K562 (cell line): ENCODE data around the gene CERS5. TPM values are rescaled to one million over a fixed set of nuclear protein-coding genes. Genes with fewer than 3 reads are reported as not detected.

Experiments used
- C11orf30 ChIP-seq: fragments of 450-650 bp; IDR thresholded peaks from 2 replicates; pipeline ENCODE4 v1.6.1; 2016; ENCODE audit warnings: low read depth, mild to moderate bottlenecking
- HNRNPUL1 ChIP-seq: fragments of 200-400 bp; formaldehyde crosslinking; IDR thresholded peaks from 2 replicates; pipeline ENCODE4 v1.6.1; 2017; ENCODE audit warnings: low read length
- KHSRP ChIP-seq: fragments of 450-650 bp; IDR thresholded peaks from 2 replicates; pipeline ENCODE4 v1.6.1; 2017
- PTBP1 ChIP-seq: fragments of 200-400 bp; formaldehyde crosslinking; IDR thresholded peaks from 2 replicates; pipeline ENCODE4 v1.6.1; 2017; ENCODE audit warnings: low read depth, low read length
- RFX1 ChIP-seq: fragments of 450-650 bp; IDR thresholded peaks from 2 replicates; pipeline ENCODE4 v1.6.1; 2016; ENCODE audit warnings: mild to moderate bottlenecking, moderate library complexity
- SAFB2 ChIP-seq: fragments of 200-400 bp; formaldehyde crosslinking; IDR thresholded peaks from 2 replicates; pipeline ENCODE4 v1.6.1; 2018; ENCODE audit warnings: borderline replicate concordance, low read length, low read depth, moderate library complexity; ENCODE audit not compliant: severe bottlenecking
- ZNF408 ChIP-seq: fragments of 250-450 bp; sonication (Bioruptor Pico); IDR thresholded peaks from 2 replicates; pipeline ENCODE4 v1.4.0; 2020; ENCODE audit warnings: low read depth, mild to moderate bottlenecking, moderate library complexity
- polyA plus RNA-seq, 8 experiments: library from polyadenylated mRNA; depleted of rRNA in 4 of 8; stranded (reverse) in 5 of 8; unstranded in 3 of 8; fragments of >200 nt; fragmentation: Nextera tagmentation in 2 of 8; fragmentation: Illumina TruSeq in 1 of 8; extraction: Ambion mirVana in 2 of 8; extraction: Trizol in 1 of 8; gene quantifications; 2 replicates each; pipeline versions ENCODE4 v1.2.1 to v1.2.3, GENCODE V29; 2011 to 2014; ENCODE audit warnings: inconsistent platforms in 1 of 8, missing spikeins in 1 of 8
- total RNA-seq, 7 experiments: library from RNA; depleted of rRNA in 6 of 7; stranded (reverse); fragments of >200 nt in 6 of 7; fragmentation: Illumina TruSeq in 2 of 7; extraction: Trizol in 2 of 7; gene quantifications; 2 replicates each; pipeline versions ENCODE4 v1.2.1 to v1.2.3, GENCODE V29; 2011 to 2021; ENCODE audit warnings: low replicate concordance in 1 of 7
- TF ChIP-seq, protein P1 (sequence below): fragments of 450-650 bp; IDR thresholded peaks from 2 replicates; pipeline ENCODE4 v1.6.1; 2016; ENCODE audit warnings: low read depth
- TF ChIP-seq, protein P2 (sequence below): fragments of 250-450 bp; sonication (Bioruptor Pico); IDR thresholded peaks from 2 replicates; pipeline ENCODE4 v1.8.0; 2021; ENCODE audit warnings: borderline replicate concordance, mild to moderate bottlenecking, moderate library complexity; ENCODE audit not compliant: poor library complexity, severe bottlenecking
- TF ChIP-seq, protein P3 (sequence below), 2 experiments: fragments of 250-450 bp in 1 of 2; fragments of 450-650 bp in 1 of 2; sonication (Bioruptor Pico) in 1 of 2; IDR thresholded peaks; 2 replicates each; pipeline versions ENCODE4 v1.6.1 to v1.8.0; 2016 to 2021; ENCODE audit warnings: mild to moderate bottlenecking in 2 of 2, moderate library complexity in 2 of 2, missing compliant biosample characterization in 1 of 2, missing genetic modification characterization in 1 of 2
- TF ChIP-seq, protein P4 (sequence below), 2 experiments: fragments of 450-650 bp in 1 of 2; sonication (generic) in 1 of 2; formaldehyde crosslinking; conservative IDR thresholded peaks; 2 replicates each; pipeline versions ENCODE4 v1.4.0 to v1.8.1; 2020 to 2022; ENCODE audit warnings: mild to moderate bottlenecking in 1 of 2, missing genetic modification reagents in 1 of 2
- TF ChIP-seq, protein P5 (sequence below): fragments of 200-800 bp; sonication (Bioruptor generic); IDR thresholded peaks from 2 replicates; pipeline ENCODE4 v1.6.1; 2017; ENCODE audit warnings: missing genetic modification characterization, missing compliant biosample characterization
- TF ChIP-seq, protein P6 (sequence below): fragments of 200-800 bp; sonication (Bioruptor generic); IDR thresholded peaks from 2 replicates; pipeline ENCODE4 v1.6.1; 2017; ENCODE audit warnings: missing genetic modification characterization, missing compliant biosample characterization

Gene CERS5
- total and polyA plus RNA-seq, 9 of the 15 experiments (the other 6 are each of a cell fraction or from before 2014, with no cell fraction given): 6.1 to 47.5 (median 17.8) TPM

DNA sequence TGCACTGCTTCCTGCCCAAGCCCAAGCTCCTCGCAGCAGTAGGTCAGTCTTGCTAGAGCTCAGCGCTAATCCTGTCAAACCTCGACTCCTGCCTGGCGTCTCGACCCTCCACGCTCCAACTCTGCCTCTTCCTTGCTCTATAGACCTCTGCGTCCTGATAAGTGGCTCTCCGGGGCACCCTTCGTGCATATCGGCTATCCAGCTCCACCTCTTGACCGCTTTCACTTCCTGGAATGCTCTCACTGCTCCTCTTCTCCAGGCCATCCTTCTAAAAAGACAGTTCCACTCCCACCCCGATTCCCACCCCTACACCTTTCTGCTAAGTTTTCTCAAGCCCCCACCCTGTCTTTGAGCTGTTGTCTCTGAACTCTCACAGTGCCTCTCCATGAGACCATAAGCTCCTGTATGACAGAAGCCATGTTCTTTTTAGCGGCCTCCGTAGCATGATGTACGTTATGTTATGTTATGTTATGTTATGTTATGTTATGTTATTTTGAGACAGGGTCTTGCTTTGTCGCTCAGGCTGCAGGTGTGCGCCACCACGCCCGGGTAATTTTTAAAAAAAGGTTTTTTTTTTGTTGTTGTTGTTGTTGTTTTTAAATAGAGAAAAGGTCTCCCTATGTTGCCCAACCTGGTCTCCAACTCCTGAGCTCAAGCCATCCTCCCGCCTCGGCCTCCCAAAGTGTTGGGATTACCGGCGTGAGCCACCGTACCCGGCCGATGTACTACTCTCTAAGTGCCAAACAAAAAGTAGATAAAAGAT is 54.5 kb downstream of the CERS5 start (continued):
- TF ChIP-seq, protein P1, sequence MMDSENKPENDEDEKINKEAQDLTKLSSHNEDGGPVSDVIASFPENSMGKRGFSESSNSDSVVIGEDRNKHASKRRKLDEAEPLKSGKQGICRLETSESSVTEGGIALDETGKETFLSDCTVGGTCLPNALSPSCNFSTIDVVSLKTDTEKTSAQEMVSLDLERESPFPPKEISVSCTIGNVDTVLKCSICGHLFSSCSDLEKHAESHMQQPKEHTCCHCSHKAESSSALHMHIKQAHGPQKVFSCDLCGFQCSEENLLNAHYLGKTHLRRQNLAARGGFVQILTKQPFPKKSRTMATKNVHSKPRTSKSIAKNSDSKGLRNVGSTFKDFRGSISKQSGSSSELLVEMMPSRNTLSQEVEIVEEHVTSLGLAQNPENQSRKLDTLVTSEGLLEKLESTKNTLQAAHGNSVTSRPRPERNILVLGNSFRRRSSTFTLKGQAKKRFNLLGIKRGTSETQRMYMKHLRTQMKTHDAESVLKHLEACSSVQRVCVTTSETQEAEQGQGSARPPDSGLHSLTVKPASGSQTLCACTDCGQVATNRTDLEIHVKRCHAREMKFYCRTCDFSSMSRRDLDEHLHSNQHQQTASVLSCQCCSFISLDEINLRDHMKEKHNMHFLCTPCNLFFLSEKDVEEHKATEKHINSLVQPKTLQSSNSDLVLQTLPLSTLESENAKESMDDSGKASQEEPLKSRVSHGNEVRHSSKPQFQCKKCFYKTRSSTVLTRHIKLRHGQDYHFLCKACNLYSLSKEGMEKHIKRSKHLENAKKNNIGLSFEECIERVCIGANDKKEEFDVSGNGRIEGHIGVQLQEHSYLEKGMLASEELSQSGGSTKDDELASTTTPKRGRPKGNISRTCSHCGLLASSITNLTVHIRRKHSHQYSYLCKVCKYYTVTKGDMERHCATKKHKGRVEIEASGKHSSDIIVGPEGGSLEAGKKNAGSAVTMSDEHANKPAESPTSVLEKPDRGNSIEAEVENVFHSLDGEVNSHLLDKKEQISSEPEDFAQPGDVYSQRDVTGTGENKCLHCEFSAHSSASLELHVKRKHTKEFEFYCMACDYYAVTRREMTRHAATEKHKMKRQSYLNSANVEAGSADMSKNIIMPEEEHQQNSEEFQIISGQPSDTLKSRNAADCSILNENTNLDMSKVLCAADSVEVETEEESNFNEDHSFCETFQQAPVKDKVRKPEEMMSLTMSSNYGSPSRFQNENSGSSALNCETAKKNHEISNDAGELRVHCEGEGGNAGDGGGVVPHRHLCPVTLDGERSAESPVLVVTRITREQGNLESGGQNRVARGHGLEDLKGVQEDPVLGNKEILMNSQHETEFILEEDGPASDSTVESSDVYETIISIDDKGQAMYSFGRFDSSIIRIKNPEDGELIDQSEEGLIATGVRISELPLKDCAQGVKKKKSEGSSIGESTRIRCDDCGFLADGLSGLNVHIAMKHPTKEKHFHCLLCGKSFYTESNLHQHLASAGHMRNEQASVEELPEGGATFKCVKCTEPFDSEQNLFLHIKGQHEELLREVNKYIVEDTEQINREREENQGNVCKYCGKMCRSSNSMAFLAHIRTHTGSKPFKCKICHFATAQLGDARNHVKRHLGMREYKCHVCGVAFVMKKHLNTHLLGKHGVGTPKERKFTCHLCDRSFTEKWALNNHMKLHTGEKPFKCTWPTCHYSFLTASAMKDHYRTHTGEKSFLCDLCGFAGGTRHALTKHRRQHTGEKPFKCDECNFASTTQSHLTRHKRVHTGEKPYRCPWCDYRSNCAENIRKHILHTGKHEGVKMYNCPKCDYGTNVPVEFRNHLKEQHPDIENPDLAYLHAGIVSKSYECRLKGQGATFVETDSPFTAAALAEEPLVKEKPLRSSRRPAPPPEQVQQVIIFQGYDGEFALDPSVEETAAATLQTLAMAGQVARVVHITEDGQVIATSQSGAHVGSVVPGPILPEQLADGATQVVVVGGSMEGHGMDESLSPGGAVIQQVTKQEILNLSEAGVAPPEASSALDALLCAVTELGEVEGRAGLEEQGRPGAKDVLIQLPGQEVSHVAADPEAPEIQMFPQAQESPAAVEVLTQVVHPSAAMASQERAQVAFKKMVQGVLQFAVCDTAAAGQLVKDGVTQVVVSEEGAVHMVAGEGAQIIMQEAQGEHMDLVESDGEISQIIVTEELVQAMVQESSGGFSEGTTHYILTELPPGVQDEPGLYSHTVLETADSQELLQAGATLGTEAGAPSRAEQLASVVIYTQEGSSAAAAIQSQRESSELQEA: peak; percentile 61
- no peak for TF ChIP-seq RFX1
- no peak for TF ChIP-seq C11orf30
- TF ChIP-seq HNRNPUL1: no peak
- TF ChIP-seq ZNF408 (CRISPR knock-in tag): no peak
- TF ChIP-seq, protein P2, sequence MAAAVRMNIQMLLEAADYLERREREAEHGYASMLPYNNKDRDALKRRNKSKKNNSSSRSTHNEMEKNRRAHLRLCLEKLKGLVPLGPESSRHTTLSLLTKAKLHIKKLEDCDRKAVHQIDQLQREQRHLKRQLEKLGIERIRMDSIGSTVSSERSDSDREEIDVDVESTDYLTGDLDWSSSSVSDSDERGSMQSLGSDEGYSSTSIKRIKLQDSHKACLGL: no peak
- TF ChIP-seq, protein P3, sequence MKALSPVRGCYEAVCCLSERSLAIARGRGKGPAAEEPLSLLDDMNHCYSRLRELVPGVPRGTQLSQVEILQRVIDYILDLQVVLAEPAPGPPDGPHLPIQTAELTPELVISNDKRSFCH (CRISPR knock-in tag; IDR thresholded peaks at IDR 0.05): no peak
- TF ChIP-seq, protein P3 (tag; IDR thresholded peaks at IDR 0.05): no peak
- TF ChIP-seq KHSRP: no peak
- no peak for TF ChIP-seq PTBP1
- TF ChIP-seq, protein P4, sequence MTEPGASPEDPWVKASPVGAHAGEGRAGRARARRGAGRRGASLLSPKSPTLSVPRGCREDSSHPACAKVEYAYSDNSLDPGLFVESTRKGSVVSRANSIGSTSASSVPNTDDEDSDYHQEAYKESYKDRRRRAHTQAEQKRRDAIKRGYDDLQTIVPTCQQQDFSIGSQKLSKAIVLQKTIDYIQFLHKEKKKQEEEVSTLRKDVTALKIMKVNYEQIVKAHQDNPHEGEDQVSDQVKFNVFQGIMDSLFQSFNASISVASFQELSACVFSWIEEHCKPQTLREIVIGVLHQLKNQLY (CRISPR knock-in tag; conservative IDR thresholded peaks at IDR 0.05): no peak
- no peak for TF ChIP-seq SAFB2
- TF ChIP-seq, protein P5, sequence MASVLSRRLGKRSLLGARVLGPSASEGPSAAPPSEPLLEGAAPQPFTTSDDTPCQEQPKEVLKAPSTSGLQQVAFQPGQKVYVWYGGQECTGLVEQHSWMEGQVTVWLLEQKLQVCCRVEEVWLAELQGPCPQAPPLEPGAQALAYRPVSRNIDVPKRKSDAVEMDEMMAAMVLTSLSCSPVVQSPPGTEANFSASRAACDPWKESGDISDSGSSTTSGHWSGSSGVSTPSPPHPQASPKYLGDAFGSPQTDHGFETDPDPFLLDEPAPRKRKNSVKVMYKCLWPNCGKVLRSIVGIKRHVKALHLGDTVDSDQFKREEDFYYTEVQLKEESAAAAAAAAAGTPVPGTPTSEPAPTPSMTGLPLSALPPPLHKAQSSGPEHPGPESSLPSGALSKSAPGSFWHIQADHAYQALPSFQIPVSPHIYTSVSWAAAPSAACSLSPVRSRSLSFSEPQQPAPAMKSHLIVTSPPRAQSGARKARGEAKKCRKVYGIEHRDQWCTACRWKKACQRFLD (CRISPR knock-in tag): peak; percentile 72
- TF ChIP-seq, protein P6, sequence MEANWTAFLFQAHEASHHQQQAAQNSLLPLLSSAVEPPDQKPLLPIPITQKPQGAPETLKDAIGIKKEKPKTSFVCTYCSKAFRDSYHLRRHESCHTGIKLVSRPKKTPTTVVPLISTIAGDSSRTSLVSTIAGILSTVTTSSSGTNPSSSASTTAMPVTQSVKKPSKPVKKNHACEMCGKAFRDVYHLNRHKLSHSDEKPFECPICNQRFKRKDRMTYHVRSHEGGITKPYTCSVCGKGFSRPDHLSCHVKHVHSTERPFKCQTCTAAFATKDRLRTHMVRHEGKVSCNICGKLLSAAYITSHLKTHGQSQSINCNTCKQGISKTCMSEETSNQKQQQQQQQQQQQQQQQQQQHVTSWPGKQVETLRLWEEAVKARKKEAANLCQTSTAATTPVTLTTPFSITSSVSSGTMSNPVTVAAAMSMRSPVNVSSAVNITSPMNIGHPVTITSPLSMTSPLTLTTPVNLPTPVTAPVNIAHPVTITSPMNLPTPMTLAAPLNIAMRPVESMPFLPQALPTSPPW (CRISPR knock-in tag): no peak
